ENCODE measurements around the gene PTCH2.

PTCH2 gene

DNA sequence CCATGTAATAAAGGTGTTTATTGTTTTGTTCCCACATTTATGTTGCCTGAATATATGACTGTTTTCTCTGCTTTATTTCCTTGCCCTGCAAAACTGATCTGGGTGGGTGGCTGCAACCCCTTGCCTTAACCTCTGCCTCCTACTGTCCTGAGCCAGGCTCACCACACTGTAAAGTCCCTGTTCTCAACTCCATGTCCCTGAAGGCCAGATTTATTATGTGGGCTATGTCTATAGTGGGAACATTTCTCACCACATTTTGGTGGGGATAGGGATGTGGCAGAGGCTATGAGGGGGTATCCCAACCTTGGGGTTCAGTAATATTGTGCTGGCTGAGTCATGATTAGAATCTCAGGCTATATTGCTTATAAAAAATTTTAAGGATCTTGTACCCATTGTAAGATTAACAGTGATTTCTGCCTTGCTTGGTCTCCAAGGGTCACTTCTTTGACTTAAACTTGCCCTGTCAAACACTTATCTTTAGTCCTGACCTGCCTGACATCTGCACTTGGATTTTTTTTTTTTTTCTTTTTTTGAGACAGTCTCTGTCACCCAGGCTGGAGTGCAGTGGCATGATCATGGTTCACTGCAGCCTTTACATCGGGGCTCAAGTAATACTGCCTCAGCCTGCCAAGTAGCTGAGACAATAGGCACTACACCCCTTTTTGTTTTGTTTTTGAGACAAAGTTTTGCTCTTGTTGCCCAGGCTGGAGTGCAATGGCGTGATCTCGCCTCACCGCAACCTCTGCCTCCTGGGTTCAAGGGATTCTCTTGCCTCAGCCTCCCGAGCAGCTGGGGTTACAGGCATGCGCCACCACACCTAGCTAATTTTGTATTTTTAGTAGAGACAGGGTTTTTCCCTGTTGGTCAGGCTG is 64.1 kb downstream of the PTCH2 start:
- no peak for DNase-seq (ENCODE audit: low read depth in 2 of 2)

GRCh38 chr1:44777969-44778635 is 65.0 kb downstream of the PTCH2 start:
- no peak for DNase-seq (ENCODE audit: low read depth in 2 of 2)

DNA sequence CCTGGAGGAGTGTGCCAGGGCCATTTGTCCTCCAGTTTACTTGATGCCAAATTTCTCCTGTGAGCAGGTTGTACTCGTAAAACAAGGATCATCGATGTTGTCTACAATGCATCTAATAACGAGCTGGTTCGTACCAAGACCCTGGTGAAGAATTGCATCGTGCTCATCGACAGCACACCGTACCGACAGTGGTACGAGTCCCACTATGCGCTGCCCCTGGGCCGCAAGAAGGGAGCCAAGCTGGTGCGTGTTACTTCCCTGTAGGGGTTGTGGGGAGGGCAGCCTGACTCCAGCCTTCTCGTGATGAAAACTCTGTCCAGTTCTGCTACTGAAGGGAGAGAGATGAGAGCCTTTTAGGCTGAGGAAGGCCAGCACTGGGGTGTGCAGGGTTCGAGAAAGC is 65.5 kb downstream of the PTCH2 start:
- no peak for DNase-seq (ENCODE audit: low read depth in 2 of 2)

DNA sequence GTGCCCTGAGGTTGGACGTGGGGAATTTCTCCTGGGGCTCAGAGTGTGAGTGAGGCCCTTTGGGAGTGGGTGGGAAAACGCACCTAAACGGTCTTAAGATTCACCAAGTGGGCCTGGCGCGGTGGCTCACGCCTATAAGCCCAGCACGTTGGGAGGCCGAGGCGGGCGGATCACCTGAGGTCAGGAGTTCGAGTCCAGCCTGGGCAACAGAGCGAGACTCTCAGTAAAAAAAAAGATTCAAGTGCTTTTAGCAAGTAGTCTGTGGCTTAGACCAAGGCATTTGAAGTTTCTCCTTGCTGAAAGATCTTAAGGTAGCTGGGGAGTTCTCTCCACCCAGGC is 66.4 kb downstream of the PTCH2 start:
- no peak for DNase-seq (ENCODE audit: low read depth in 2 of 2)

GRCh38 chr1:44775930-44776729 is 66.9 kb downstream of the PTCH2 start:
- DNase-seq (ENCODE audit: low read depth in 2 of 2) = peak in 1 of 2 donors; percentile 20

DNA sequence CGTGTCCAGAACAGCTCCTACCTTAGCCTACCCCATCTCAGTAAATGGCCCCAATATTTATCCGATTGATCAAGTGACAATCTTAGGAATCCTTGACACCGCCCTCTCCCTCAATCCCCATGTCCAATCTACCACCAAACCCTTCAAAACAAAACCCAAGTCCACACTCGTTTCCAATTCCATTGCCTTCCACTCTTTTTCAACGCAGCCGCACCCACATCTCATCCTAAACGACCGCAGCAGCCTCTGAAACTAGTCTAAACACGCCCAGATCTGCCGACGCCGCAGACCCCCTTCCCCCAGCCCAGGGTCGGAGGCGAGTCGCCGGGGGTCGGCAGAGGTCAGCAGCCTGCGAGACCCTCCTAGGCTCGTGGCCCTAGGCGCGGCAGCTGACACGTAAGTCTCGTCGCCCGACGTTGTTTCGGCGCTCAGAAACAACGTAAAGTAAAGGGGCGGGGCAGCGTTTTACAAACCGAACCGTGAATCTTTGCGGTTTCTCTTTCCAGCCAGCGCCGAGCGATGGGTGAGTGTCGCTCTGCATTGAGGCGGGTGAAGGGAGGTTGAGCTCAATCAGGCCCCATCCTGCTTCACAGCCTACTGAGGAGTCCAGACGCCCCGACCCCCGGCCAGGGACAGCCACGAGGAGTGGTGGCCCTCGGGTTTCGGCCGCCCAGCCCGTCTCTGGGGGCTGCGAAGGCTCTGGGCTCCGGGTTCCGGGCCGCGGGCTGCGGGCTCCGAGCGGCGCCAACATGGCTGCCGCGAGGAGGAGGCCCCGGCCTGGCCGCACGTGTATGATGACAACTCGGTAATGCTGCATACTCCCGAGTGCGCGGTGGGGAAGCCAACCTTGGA is 67.7 kb downstream of the PTCH2 start, which contains the start of gene RPS8:
RPS8 (plus strand) TSS at position 463 of the 852 bp plus-strand sequence; CDS start at position 520, 57 bp downstream.
- DNase-seq (ENCODE audit: low read depth in 2 of 2) = peak; percentile 80 to 81
